GM12873 (cell line): ENCODE data around the gene DOC2A.

Source experiments
- CTCF ChIP-seq: IDR thresholded peaks from 2 replicates; pipeline ENCODE4 v1.5.1; 2012; ENCODE audit warnings: low read depth, mild to moderate bottlenecking, moderate library complexity, low read length, control low read depth; ENCODE audit not compliant: insufficient read depth; ENCODE audit errors: missing control alignments

The DOC2A gene

GRCh38 chr16:29984137-29984763 lies 26.6 kb downstream of the DOC2A start:
- TF ChIP-seq CTCF: no peak

GRCh38 chr16:29983420-29984136 lies 27.2 kb downstream of the DOC2A start:
- TF ChIP-seq CTCF: no peak

- TF ChIP-seq CTCF: no peak
These were observed 28.0 kb downstream of the DOC2A start for GRCh38 chr16:29982560-29983419.

- no peak for TF ChIP-seq CTCF
These were observed 32.1 kb downstream of the DOC2A start for GRCh38 chr16:29978564-29979270.

- no peak for TF ChIP-seq CTCF
These were observed 32.7 kb downstream of the DOC2A start for GRCh38 chr16:29978081-29978480.

- TF ChIP-seq CTCF: no peak
These were observed 33.6 kb downstream of the DOC2A start for GRCh38 chr16:29977063-29977825.
